ENCODE data around the gene HCFC1R1. TPM values are rescaled to one million over a fixed set of nuclear protein-coding genes. Genes with fewer than 3 reads are reported as not detected.

Gene HCFC1R1
- total and polyA plus RNA-seq, 5 donors, result 43.7 to 122 (median 70.1) TPM

GRCh38 chr16:2973093-2973492 is 50.6 kb downstream of the HCFC1R1 start:
- Histone ChIP-seq H3K9me3 (ENCODE audit: control insufficient read depth, low read length) (no peaks in the 10 kb centered on the region), H3K27me3 (ENCODE audit: control insufficient read depth, insufficient read depth) (no peaks in the 10 kb centered on the region), H3K4me3 (ENCODE audit: low read length) (no peak overlapping the region), H3K4me1 (ENCODE audit: control insufficient read depth, insufficient read depth, low read length) (peaks cover 4% of the 10 kb centered on the region), H3K27ac (ENCODE audit: low read length) (no peak overlapping the region)
- intact Hi-C loops (cut with DNase I), result no loop called here
- 67% methylated on average over 5 of the region's 5 CpGs for WGBS
- ATAC-seq (no peak), DNase-seq (no peak)

Other genes starting within 250 kb of the HCFC1R1 start
- 100 to 1,000 TPM; 235 to 320 (median 280) TPM for gene ELOB, start 246.7 kb downstream of the HCFC1R1 start, total RNA-seq
- 625 TPM for gene ELOB, start 246.7 kb downstream of the HCFC1R1 start, polyA plus RNA-seq
- not detected for gene PRSS33, start 236.4 kb downstream of the HCFC1R1 start, total RNA-seq
- gene PRSS33, start 236.4 kb downstream of the HCFC1R1 start, polyA plus RNA-seq, result not detected
- not detected for gene PRSS41, start 225.5 kb downstream of the HCFC1R1 start, total RNA-seq
- not detected for gene PRSS41, start 225.5 kb downstream of the HCFC1R1 start, polyA plus RNA-seq
- not detected for gene PRSS21, start 206.7 kb downstream of the HCFC1R1 start, total RNA-seq
- gene PRSS21, start 206.7 kb downstream of the HCFC1R1 start, polyA plus RNA-seq, result not detected
- under 1 TPM in 3 of 4 donors, not detected in 1; 0.35 to 0.64 (median 0.51) TPM for gene ZG16B, start 193.6 kb downstream of the HCFC1R1 start, total RNA-seq
- gene ZG16B, start 193.6 kb downstream of the HCFC1R1 start, polyA plus RNA-seq, result not detected
- gene PRSS22, start 165.8 kb downstream of the HCFC1R1 start, total RNA-seq, result not detected
- gene PRSS22, start 165.8 kb downstream of the HCFC1R1 start, polyA plus RNA-seq, result not detected
- gene FLYWCH2, start 140.7 kb downstream of the HCFC1R1 start, total RNA-seq, result 10 to 100 TPM; 26.6 to 37.2 (median 29.1) TPM
- 44.3 TPM for gene FLYWCH2, start 140.7 kb downstream of the HCFC1R1 start, polyA plus RNA-seq
- 10 to 100 TPM; 35.8 to 43.9 (median 36.4) TPM for gene FLYWCH1, start 112.0 kb downstream of the HCFC1R1 start, total RNA-seq
- 28.9 TPM for gene FLYWCH1, start 112.0 kb downstream of the HCFC1R1 start, polyA plus RNA-seq
- gene KREMEN2, start 59.7 kb downstream of the HCFC1R1 start, total RNA-seq, result not detected
- not detected for gene KREMEN2, start 59.7 kb downstream of the HCFC1R1 start, polyA plus RNA-seq
- 1 to 10 TPM; 4.0 to 8.8 (median 5.5) TPM for gene PAQR4, start 54.6 kb downstream of the HCFC1R1 start, total RNA-seq
- gene PAQR4, start 54.6 kb downstream of the HCFC1R1 start, polyA plus RNA-seq, result 10.3 TPM
- 1 to 10 TPM in 2 of 4 donors, not detected in 2; 1.1 to 2.1 TPM for gene PKMYT1, start 43.5 kb downstream of the HCFC1R1 start, total RNA-seq
- 2.1 TPM for gene PKMYT1, start 43.5 kb downstream of the HCFC1R1 start, polyA plus RNA-seq
- under 1 TPM; 0.14 to 0.46 (median 0.25) TPM for gene CLDN9, start 11.0 kb downstream of the HCFC1R1 start, total RNA-seq
- gene CLDN9, start 11.0 kb downstream of the HCFC1R1 start, polyA plus RNA-seq, result 0.41 TPM
- gene CLDN6, start 5.8 kb downstream of the HCFC1R1 start, total RNA-seq, result not detected
- not detected for gene CLDN6, start 5.8 kb downstream of the HCFC1R1 start, polyA plus RNA-seq
- 10 to 100 TPM; 13.8 to 50.8 (median 28.0) TPM for gene TNFRSF12A, start 3.6 kb downstream of the HCFC1R1 start, total RNA-seq
- gene TNFRSF12A, start 3.6 kb downstream of the HCFC1R1 start, polyA plus RNA-seq, result 94.7 TPM
- gene THOC6, start 93 bp upstream of the HCFC1R1 start, total RNA-seq, result 10 to 100 TPM; 11.1 to 13.7 (median 13.0) TPM
- gene THOC6, start 93 bp upstream of the HCFC1R1 start, polyA plus RNA-seq, result 13.1 TPM
- gene BICDL2, start 13.0 kb upstream of the HCFC1R1 start, total RNA-seq, result not detected
- not detected for gene BICDL2, start 13.0 kb upstream of the HCFC1R1 start, polyA plus RNA-seq
- 1 to 10 TPM in 2 of 4 donors, under 1 TPM in 2; 0.72 to 1.7 (median 0.95) TPM for gene MMP25, start 22.6 kb upstream of the HCFC1R1 start, total RNA-seq
- 0.68 TPM for gene MMP25, start 22.6 kb upstream of the HCFC1R1 start, polyA plus RNA-seq
- gene IL32, start 41.7 kb upstream of the HCFC1R1 start, total RNA-seq, result 10 to 100 TPM; 27.5 to 55.0 (median 37.8) TPM
- 62.8 TPM for gene IL32, start 41.7 kb upstream of the HCFC1R1 start, polyA plus RNA-seq
- not detected for gene ZSCAN10, start 75.4 kb upstream of the HCFC1R1 start, total RNA-seq
- gene ZSCAN10, start 75.4 kb upstream of the HCFC1R1 start, polyA plus RNA-seq, result not detected
- gene ZNF205, start 88.6 kb upstream of the HCFC1R1 start, total RNA-seq, result 10 to 100 TPM in 1 of 4 donors, 1 to 10 TPM in 3; 6.4 to 10.1 (median 9.2) TPM
- gene ZNF205, start 88.6 kb upstream of the HCFC1R1 start, polyA plus RNA-seq, result 10.9 TPM
- 1 to 10 TPM; 6.2 to 8.7 (median 7.6) TPM for gene ZNF213, start 111.1 kb upstream of the HCFC1R1 start, total RNA-seq
- 7.2 TPM for gene ZNF213, start 111.1 kb upstream of the HCFC1R1 start, polyA plus RNA-seq
- gene OR1F1, start 164.3 kb upstream of the HCFC1R1 start, total RNA-seq, result not detected
- not detected for gene OR1F1, start 164.3 kb upstream of the HCFC1R1 start, polyA plus RNA-seq
- gene ZNF200, start 211.2 kb upstream of the HCFC1R1 start, total RNA-seq, result 1 to 10 TPM; 4.9 to 7.9 (median 6.1) TPM
- 2.9 TPM for gene ZNF200, start 211.2 kb upstream of the HCFC1R1 start, polyA plus RNA-seq
- 1 to 10 TPM in 3 of 4 donors, under 1 TPM in 1; 0.91 to 1.6 (median 1.6) TPM for gene MEFV, start 232.7 kb upstream of the HCFC1R1 start, total RNA-seq
- 0.32 TPM for gene MEFV, start 232.7 kb upstream of the HCFC1R1 start, polyA plus RNA-seq

All from right cardiac atrium (tissue), 5 donors.